HG03060 (cell line): ENCODE measurements around the gene DCLK3.
A peak's percentile ranks its signal among the peaks of the same experiment; 100 is the strongest.

Experiments
- ATAC-seq: cut with Tn5 transposase; IDR thresholded peaks from one replicate; pipeline ENCODE4 v1.9.1; 2021; ENCODE audit warnings: low read depth, moderate number of reproducible peaks; ENCODE audit not compliant: unreplicated experiment

The DCLK3 gene

GRCh38 chr3:36678216-36679013 lies 85.9 kb downstream of the DCLK3 start:
- ATAC-seq: no peak

GRCh38 chr3:36677331-36678007 lies 86.9 kb downstream of the DCLK3 start:
- ATAC-seq: peak; percentile 71

- ATAC-seq: no peak
Observed at GRCh38 chr3:36674816-36675215, 89.5 kb downstream of the DCLK3 start.

GRCh38 chr3:36669764-36670163 lies 94.6 kb downstream of the DCLK3 start:
- ATAC-seq: no peak

- ATAC-seq: no peak
Observed at GRCh38 chr3:36666166-36666565, 98.2 kb downstream of the DCLK3 start.

GRCh38 chr3:36663666-36664291 lies 100.6 kb downstream of the DCLK3 start:
- peak; percentile 51 for ATAC-seq

- ATAC-seq: no peak
Observed at GRCh38 chr3:36662626-36663025, 101.7 kb downstream of the DCLK3 start.
